SK-N-SH (cell line): ENCODE results near the gene ANKS1B.

Source experiments
- CTCF ChIP-seq: fragments of 200-600 bp; sonication (generic); IDR thresholded peaks from 2 replicates; pipeline ENCODE4 v1.6.1; 2017; ENCODE audit warnings: antibody characterized with exemption, mild to moderate bottlenecking, moderate library complexity
- FOXJ3 ChIP-seq: sonication (generic); formaldehyde crosslinking; IDR thresholded peaks from 2 replicates; pipeline ENCODE4 v1.5.1; 2020; ENCODE audit warnings: mild to moderate bottlenecking, missing genetic modification reagents
- TCF12 ChIP-seq: IDR thresholded peaks from 2 replicates; pipeline ENCODE4 v1.4.0; 2012
- TF ChIP-seq, protein P1 (sequence below): IDR thresholded peaks from 2 replicates; pipeline ENCODE4; 2012

GRCh38 chr12:99213047-99213446 is 771.7 kb downstream of the ANKS1B start:
- TF ChIP-seq, protein P1, sequence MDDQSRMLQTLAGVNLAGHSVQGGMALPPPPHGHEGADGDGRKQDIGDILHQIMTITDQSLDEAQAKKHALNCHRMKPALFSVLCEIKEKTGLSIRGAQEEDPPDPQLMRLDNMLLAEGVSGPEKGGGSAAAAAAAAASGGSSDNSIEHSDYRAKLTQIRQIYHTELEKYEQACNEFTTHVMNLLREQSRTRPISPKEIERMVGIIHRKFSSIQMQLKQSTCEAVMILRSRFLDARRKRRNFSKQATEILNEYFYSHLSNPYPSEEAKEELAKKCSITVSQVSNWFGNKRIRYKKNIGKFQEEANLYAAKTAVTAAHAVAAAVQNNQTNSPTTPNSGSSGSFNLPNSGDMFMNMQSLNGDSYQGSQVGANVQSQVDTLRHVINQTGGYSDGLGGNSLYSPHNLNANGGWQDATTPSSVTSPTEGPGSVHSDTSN, result no peak
- no peak for TF ChIP-seq TCF12
- TF ChIP-seq CTCF, result no peak
- TF ChIP-seq FOXJ3 (CRISPR knock-in tag), result no peak
